OCI-LY7 (cell line): Measurements from ENCODE around the gene RHBDF1. TPM values are rescaled to one million over a fixed set of nuclear protein-coding genes. Genes with fewer than 3 reads are reported as not detected.
"Not testable (repeated sequence)": the region's sequence is repeated elsewhere in the genome, so short reads cannot be mapped to it uniquely, and the experiment has no call there.

Experiments used
- BruUV-seq: library from RNA; stranded (reverse); fragments of 400-500 nt; replicated peaks from 2 replicates; lab custom pipeline; 2021; lab: Mats Ljungman, UMichigan
- CTCF ChIA-PET: fragments of 300-600 bp; sonication (Branson Sonifier 250); formaldehyde crosslinking; loops from one replicate; lab custom pipeline; 2022; ENCODE audit warnings: antibody characterized with exemption; ENCODE audit not compliant: unreplicated experiment; lab: Charles Lee
- POLR2A ChIA-PET: fragments of 300-600 bp; sonication (Branson Sonifier 250); formaldehyde crosslinking; loops from one replicate; lab custom pipeline; 2022; ENCODE audit warnings: antibody characterized with exemption; lab: Charles Lee
- DNase-seq: peaks from one replicate; pipeline ENCODE4 v3.0.0-alpha.2; 2015; ENCODE audit warnings: low spot score
- H2AFZ ChIP-seq: fragments of 200-600 bp; sonication (generic), shearing (Covaris generic); 2 replicates; pipeline ENCODE4 v1.6.1; 2014; ENCODE audit warnings: mild to moderate bottlenecking, antibody characterized with exemption, low read length, moderate library complexity
- H3K27ac ChIP-seq: fragments of 200-600 bp; sonication (generic); 2 replicates; pipeline ENCODE4 v1.5.1; 2014; ENCODE audit warnings: mixed run types, low read depth, mild to moderate bottlenecking, moderate library complexity, low read length, inconsistent platforms; ENCODE audit not compliant: poor library complexity, severe bottlenecking
- H3K36me3 ChIP-seq: fragments of 200-600 bp; sonication (generic); 2 replicates; pipeline ENCODE4 v1.6.1; 2014; ENCODE audit warnings: mild to moderate bottlenecking, antibody characterized with exemption, low read length, moderate library complexity, mixed read lengths; ENCODE audit not compliant: insufficient read depth
- H3K4me1 ChIP-seq: fragments of 200-600 bp; sonication (generic); 2 replicates; pipeline ENCODE4 v1.5.1; 2014; ENCODE audit warnings: mild to moderate bottlenecking, low read length; ENCODE audit not compliant: insufficient read depth, poor library complexity, severe bottlenecking
- H3K4me2 ChIP-seq: fragments of 200-600 bp; sonication (generic); 2 replicates; pipeline ENCODE4 v1.6.1; 2014; ENCODE audit warnings: mild to moderate bottlenecking, low read length
- H3K4me3 ChIP-seq: fragments of 200-600 bp; sonication (generic); 2 replicates; pipeline ENCODE4 v1.5.1; 2014; ENCODE audit warnings: mild to moderate bottlenecking, low read depth, low read length; ENCODE audit not compliant: poor library complexity, severe bottlenecking
- H3K79me2 ChIP-seq: fragments of 200-600 bp; sonication (generic); 2 replicates; pipeline ENCODE4 v1.6.1; 2016; ENCODE audit warnings: low read depth, mild to moderate bottlenecking, low read length, moderate library complexity, mixed read lengths; ENCODE audit not compliant: insufficient read depth
- H3K9me2 ChIP-seq: fragments of 200-600 bp; sonication (generic); 2 replicates; pipeline ENCODE4 v1.6.1; 2016; ENCODE audit warnings: mild to moderate bottlenecking, low read length, mixed read lengths; ENCODE audit not compliant: insufficient read depth
- H3K9me3 ChIP-seq: fragments of 200-600 bp; sonication (generic); 2 replicates; pipeline ENCODE4 v1.6.1; 2014; ENCODE audit warnings: mild to moderate bottlenecking, mixed run types, low read length, mixed read lengths
- H4K20me1 ChIP-seq: fragments of 200-600 bp; sonication (generic); 2 replicates; pipeline ENCODE4 v1.6.1; 2014; ENCODE audit warnings: mild to moderate bottlenecking, antibody characterized with exemption, low read length, moderate library complexity, mixed read lengths; ENCODE audit not compliant: insufficient read depth
- intact Hi-C: fragments of 100-400 bp; cut with micrococcal nuclease; formaldehyde crosslinking; loops from one replicate; pipeline ENCODE4 v1.10.0; 2022; ENCODE audit not compliant: unreplicated experiment
- total RNA-seq, 2 experiments: library from RNA; depleted of rRNA in 1 of 2; stranded (reverse); fragments of >200 nt in 1 of 2; shearing (Covaris generic) in 1 of 2; gene quantifications; 2 replicates each; pipeline ENCODE4 v1.2.3, GENCODE V29; 2014 to 2022

The RHBDF1 gene
- total RNA-seq, 2 experiments from 2014 or later: 0.13 to 0.68 TPM

DNA sequence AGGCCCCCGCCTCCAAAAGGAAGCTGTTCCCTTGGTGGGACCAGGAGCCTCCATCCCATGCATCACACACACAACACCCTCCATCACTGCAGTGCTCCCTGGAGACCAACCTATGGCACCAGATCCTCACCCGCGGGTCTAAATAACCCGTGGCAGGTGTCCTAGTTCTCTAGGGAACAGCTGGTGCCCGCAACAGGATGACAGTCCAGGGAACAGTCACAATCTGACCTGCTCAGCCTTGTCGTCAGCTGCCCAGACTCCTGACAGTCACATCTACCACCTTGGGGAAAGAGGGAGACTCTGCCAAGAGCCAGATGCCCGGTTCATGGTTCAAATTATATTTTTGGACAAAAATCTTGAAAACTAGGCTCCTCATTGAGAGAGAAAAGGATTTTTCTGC lies 41.8 kb downstream of the RHBDF1 start:
- H3K79me2 ChIP-seq, H3K9me3 ChIP-seq, H2AFZ ChIP-seq, H3K4me1 ChIP-seq, H4K20me1 ChIP-seq, POLR2A ChIA-PET, DNase-seq, H3K4me2 ChIP-seq, CTCF ChIA-PET, BruUV-seq, H3K4me3 ChIP-seq, H3K27ac ChIP-seq, H3K9me2 ChIP-seq, intact Hi-C loops: not testable (repeated sequence)
- H3K36me3 ChIP-seq: peaks cover 21% of the 10 kb centered on the region

- H3K79me2 ChIP-seq, H3K9me2 ChIP-seq, POLR2A ChIA-PET, H2AFZ ChIP-seq, DNase-seq, H4K20me1 ChIP-seq, CTCF ChIA-PET, H3K36me3 ChIP-seq, H3K27ac ChIP-seq, BruUV-seq, H3K4me2 ChIP-seq, H3K4me3 ChIP-seq, H3K4me1 ChIP-seq, H3K9me3 ChIP-seq, intact Hi-C loops: not testable (repeated sequence)
These were observed 46.5 kb downstream of the RHBDF1 start for GRCh38 chr16:25926-26348.

GRCh38 chr16:24151-24550 lies 48.3 kb downstream of the RHBDF1 start:
- H3K9me2 ChIP-seq, H3K36me3 ChIP-seq, intact Hi-C loops, H3K4me1 ChIP-seq, H4K20me1 ChIP-seq, H3K79me2 ChIP-seq, H3K9me3 ChIP-seq, BruUV-seq, H3K4me3 ChIP-seq, H3K4me2 ChIP-seq, H3K27ac ChIP-seq, H2AFZ ChIP-seq, POLR2A ChIA-PET, CTCF ChIA-PET, DNase-seq: not testable (repeated sequence)

DNA sequence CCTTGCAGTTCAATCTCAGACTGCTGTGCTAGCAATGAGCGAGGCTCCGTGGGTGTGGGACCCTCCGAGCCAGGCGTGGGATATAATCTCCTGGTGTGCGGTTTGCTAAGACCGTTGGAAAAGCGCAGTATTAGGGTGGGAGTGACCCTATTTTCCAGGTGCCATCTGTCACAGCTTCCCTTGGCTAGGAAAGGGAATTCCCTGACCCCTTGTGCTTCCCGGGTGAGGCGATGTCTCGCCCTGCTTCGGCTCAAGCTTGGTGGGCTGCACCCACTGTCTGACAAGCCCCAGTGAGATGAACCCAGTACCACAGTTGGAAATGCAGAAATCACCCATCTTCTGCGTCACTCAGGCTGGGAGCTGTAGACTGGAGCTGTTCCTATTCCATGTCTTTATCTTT lies 51.5 kb downstream of the RHBDF1 start:
- CTCF ChIA-PET, H3K79me2 ChIP-seq, H3K4me3 ChIP-seq, H3K36me3 ChIP-seq, POLR2A ChIA-PET, H4K20me1 ChIP-seq, H3K27ac ChIP-seq, H3K4me1 ChIP-seq, H3K9me3 ChIP-seq, H3K9me2 ChIP-seq, H2AFZ ChIP-seq, H3K4me2 ChIP-seq, BruUV-seq, intact Hi-C loops, DNase-seq: not testable (repeated sequence)

DNA sequence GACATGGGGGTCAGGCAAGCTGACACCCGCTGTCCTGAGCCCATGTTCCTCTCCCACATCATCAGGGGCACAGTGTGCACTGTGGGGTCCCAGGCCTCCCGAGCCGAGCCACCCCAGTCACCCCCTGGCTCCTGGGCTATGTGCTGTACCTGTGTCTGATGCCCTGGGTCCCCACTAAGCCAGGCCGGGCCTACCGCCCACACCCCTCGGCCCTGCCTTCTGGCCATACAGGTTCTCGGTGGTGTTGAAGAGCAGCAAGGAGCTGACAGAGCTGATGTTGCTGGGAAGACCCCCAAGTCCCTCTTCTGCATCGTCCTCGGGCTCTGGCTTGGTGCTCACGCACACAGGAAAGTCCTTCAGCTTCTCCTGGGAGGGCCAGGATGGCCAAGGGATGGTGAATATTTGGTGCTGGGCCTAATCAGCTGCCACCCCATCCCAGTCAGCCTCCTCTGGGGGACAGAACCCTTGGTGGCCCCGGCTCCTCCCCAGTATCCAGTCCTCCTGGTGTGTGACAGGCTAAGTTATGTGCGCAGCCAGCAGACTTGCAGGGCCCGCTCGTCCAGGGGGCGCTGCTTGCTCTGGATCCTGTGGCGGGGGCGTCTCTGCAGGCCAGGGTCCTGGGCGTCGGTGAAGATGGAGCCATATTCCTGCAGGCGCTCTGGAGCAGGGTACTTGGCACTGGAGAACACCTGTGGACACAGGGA lies 55.2 kb downstream of the RHBDF1 start:
- CTCF ChIA-PET, H3K4me1 ChIP-seq, H3K4me2 ChIP-seq, H3K27ac ChIP-seq, H3K4me3 ChIP-seq, H4K20me1 ChIP-seq, H3K79me2 ChIP-seq, POLR2A ChIA-PET, H2AFZ ChIP-seq, intact Hi-C loops, H3K36me3 ChIP-seq, H3K9me3 ChIP-seq, BruUV-seq, H3K9me2 ChIP-seq, DNase-seq: not testable (repeated sequence)
